Measurements from ENCODE around the gene ASTN2.

GRCh38 chr9:116467740-116468351 is 947.0 kb downstream of the ASTN2 start:
- TF ChIP-seq POLR2A (IDR thresholded peaks at IDR 0.05; ENCODE audit: low read length) (no peak), GATA1 (IDR thresholded peaks at IDR 0.05; ENCODE audit: low read depth, low read length) (no peak)

All from erythroblast (primary cell).